Measurements from ENCODE around the gene LDB1.

Gene LDB1

GRCh38 chr10:102120142-102120990 lies at the start of gene LDB1:
TSS of gene LDB1 (minus strand) at chr10:102120368. CDS start at chr10:102120110, 258 bp downstream.
- peak; percentile 49 for DNase-seq (ENCODE audit: low read depth)

GRCh38 chr10:102167861-102168260 lies 47.7 kb upstream of the LDB1 start:
- no peak for DNase-seq (ENCODE audit: low read depth)

- no peak for DNase-seq (ENCODE audit: low read depth)
These were observed 43.3 kb upstream of the LDB1 start for GRCh38 chr10:102163342-102163989.

- DNase-seq (ENCODE audit: low read depth), result no peak
These were observed 39.7 kb upstream of the LDB1 start for GRCh38 chr10:102159831-102160230.

- DNase-seq (ENCODE audit: low read depth), result no peak
These were observed 39.0 kb upstream of the LDB1 start for GRCh38 chr10:102159051-102159597.

GRCh38 chr10:102157224-102157623 lies 37.1 kb upstream of the LDB1 start:
- DNase-seq (ENCODE audit: low read depth), result no peak

- no peak for DNase-seq (ENCODE audit: low read depth)
These were observed 34.4 kb upstream of the LDB1 start for GRCh38 chr10:102154466-102155116.

- no peak for DNase-seq (ENCODE audit: low read depth)
These were observed 33.0 kb upstream of the LDB1 start for GRCh38 chr10:102153093-102153620.

- peak; percentile 9 for DNase-seq (ENCODE audit: low read depth)
These were observed 32.4 kb upstream of the LDB1 start for GRCh38 chr10:102152545-102152890.

- peak; percentile 99 for DNase-seq (ENCODE audit: low read depth)
These were observed 31.8 kb upstream of the LDB1 start, which contains the start of gene NOLC1 for GRCh38 chr10:102151774-102152544. TSS of gene NOLC1 (plus strand) at chr10:102152389. CDS start at chr10:102152411, 22 bp downstream.

- no peak for DNase-seq (ENCODE audit: low read depth)
These were observed 31.0 kb upstream of the LDB1 start for GRCh38 chr10:102150970-102151773.

- no peak for DNase-seq (ENCODE audit: low read depth)
These were observed 28.1 kb upstream of the LDB1 start for GRCh38 chr10:102148275-102148674.

- DNase-seq (ENCODE audit: low read depth), result no peak
These were observed 27.4 kb upstream of the LDB1 start for GRCh38 chr10:102147561-102147960.

GRCh38 chr10:102146971-102147428 lies 26.8 kb upstream of the LDB1 start:
- no peak for DNase-seq (ENCODE audit: low read depth)

GRCh38 chr10:102141583-102142107 lies 21.5 kb upstream of the LDB1 start:
- no peak for DNase-seq (ENCODE audit: low read depth)

GRCh38 chr10:102140913-102141540 lies 20.9 kb upstream of the LDB1 start:
- no peak for DNase-seq (ENCODE audit: low read depth)

- no peak for DNase-seq (ENCODE audit: low read depth)
These were observed 20.1 kb upstream of the LDB1 start for GRCh38 chr10:102140218-102140617.

- no peak for DNase-seq (ENCODE audit: low read depth)
These were observed 19.3 kb upstream of the LDB1 start for GRCh38 chr10:102139281-102140110.

- DNase-seq (ENCODE audit: low read depth), result no peak
These were observed 15.9 kb upstream of the LDB1 start for GRCh38 chr10:102135956-102136526.

Data from activated T-cell treated with anti-CD3 and anti-CD28 coated beads for 1 hour (primary cell).